HepG2 (cell line): Measurements from ENCODE around the gene OARD1. TPM values are rescaled to one million over a fixed set of nuclear protein-coding genes. Genes with fewer than 3 reads are reported as not detected.

ENCODE experiments used
- CHD4 ChIP-seq: fragments of 200-600 bp; sonication (generic); IDR thresholded peaks from 2 replicates; pipeline ENCODE4 v1.7.0; 2017; ENCODE audit warnings: mild to moderate bottlenecking, low read length, borderline replicate concordance
- HNRNPK ChIP-seq: fragments of 200-400 bp; formaldehyde crosslinking; IDR thresholded peaks from 2 replicates; pipeline ENCODE4 v1.6.1; 2018; ENCODE audit warnings: low read length, low read depth, moderate library complexity, mild to moderate bottlenecking; ENCODE audit not compliant: poor library complexity, severe bottlenecking
- HNRNPL ChIP-seq: fragments of 200-400 bp; formaldehyde crosslinking; IDR thresholded peaks from 2 replicates; pipeline ENCODE4 v1.6.1; 2017; ENCODE audit warnings: mild to moderate bottlenecking, low read depth, low read length
- PITX1 ChIP-seq: sonication (generic); formaldehyde crosslinking; IDR thresholded peaks from 2 replicates; pipeline ENCODE4 v1.5.1; 2020; ENCODE audit warnings: mild to moderate bottlenecking, missing genetic modification reagents
- SOX13 ChIP-seq, 3 experiments: fragments of 450-650 bp in 1 of 3; sonication (generic) in 1 of 3; formaldehyde crosslinking in 1 of 3; IDR thresholded peaks in 2 of 3; conservative IDR thresholded peaks in 1 of 3; 2 replicates each; pipeline versions ENCODE4 v1.5.0 to v1.6.1; 2016 to 2020; ENCODE audit warnings: antibody characterized with exemption in 1 of 3, mild to moderate bottlenecking in 1 of 3, missing compliant biosample characterization in 1 of 3, missing genetic modification reagents in 1 of 3, moderate library complexity in 1 of 3
- TARDBP ChIP-seq: sonication (generic); formaldehyde crosslinking; IDR thresholded peaks from 2 replicates; pipeline ENCODE4 v1.8.0; 2022; ENCODE audit warnings: mild to moderate bottlenecking, missing genetic modification reagents
- ZFY ChIP-seq: sonication (generic); formaldehyde crosslinking; IDR thresholded peaks from 2 replicates; pipeline ENCODE4 v1.4.0; 2020; ENCODE audit warnings: missing genetic modification reagents
- ZMYM4 ChIP-seq: sonication (generic); formaldehyde crosslinking; IDR thresholded peaks from 2 replicates; pipeline ENCODE4 v1.8.1; 2023; ENCODE audit warnings: mild to moderate bottlenecking, missing genetic modification reagents
- ZNF121 ChIP-seq: sonication (generic); formaldehyde crosslinking; IDR thresholded peaks from 2 replicates; pipeline ENCODE4 v1.5.0; 2020; ENCODE audit warnings: mild to moderate bottlenecking, missing genetic modification reagents
- ZNF772 ChIP-seq: sonication (generic); formaldehyde crosslinking; IDR thresholded peaks from 2 replicates; pipeline ENCODE4 v1.5.0; 2020; ENCODE audit warnings: mild to moderate bottlenecking, missing genetic modification reagents
- ZNF792 ChIP-seq: IDR thresholded peaks from 2 replicates; pipeline ENCODE4 v1.6.1; 2016
- ZSCAN20 ChIP-seq: sonication (generic); formaldehyde crosslinking; IDR thresholded peaks from 2 replicates; pipeline ENCODE4 v1.4.0; 2020; ENCODE audit warnings: missing genetic modification reagents, mild to moderate bottlenecking, borderline replicate concordance
- ZSCAN25 ChIP-seq: sonication (generic); formaldehyde crosslinking; IDR thresholded peaks from 2 replicates; pipeline ENCODE4 v1.8.0; 2022; ENCODE audit warnings: mild to moderate bottlenecking, missing genetic modification reagents
- polyA plus RNA-seq, 8 experiments: library from polyadenylated mRNA; depleted of rRNA in 3 of 8; stranded (reverse) in 7 of 8; unstranded in 1 of 8; fragments of >200 nt; fragmentation: Illumina TruSeq in 4 of 8; extraction: Trizol in 4 of 8; gene quantifications; 2 replicates each; pipeline versions ENCODE4 v1.2.1 to v1.2.3, GENCODE V29; 2011 to 2016; ENCODE audit warnings: low read depth in 4 of 8, missing spikeins in 1 of 8, mixed read lengths in 1 of 8; ENCODE audit not compliant: insufficient read depth in 1 of 8
- total RNA-seq, 5 experiments: library from RNA; depleted of rRNA; stranded (reverse); fragments of >200 nt; fragmentation: Illumina TruSeq; extraction: Trizol; gene quantifications; 2 replicates each; pipeline ENCODE4 v1.2.3, GENCODE V29; 2016; ENCODE audit warnings: low read depth in 1 of 5
- TF ChIP-seq, protein P1 (sequence below): sonication (generic); formaldehyde crosslinking; IDR thresholded peaks from 2 replicates; pipeline ENCODE4 v1.4.0; 2020; ENCODE audit warnings: missing genetic modification reagents, borderline replicate concordance
- TF ChIP-seq, protein P2 (sequence below), 2 experiments: sonication (generic) in 1 of 2; formaldehyde crosslinking in 1 of 2; IDR thresholded peaks; 2 replicates each; pipeline versions ENCODE4 v1.4.0 to v1.6.1; 2018 to 2020; ENCODE audit warnings: missing genetic modification reagents in 2 of 2, borderline replicate concordance in 1 of 2, low read depth in 1 of 2, mild to moderate bottlenecking in 1 of 2, missing biosample characterization in 1 of 2
- TF ChIP-seq, protein P3 (sequence below): sonication (generic); formaldehyde crosslinking; IDR thresholded peaks from 2 replicates; pipeline ENCODE4 v1.4.0; 2020; ENCODE audit warnings: missing genetic modification reagents; ENCODE audit errors: not compliant biosample characterization
- TF ChIP-seq, protein P4 (sequence below): sonication (generic); formaldehyde crosslinking; IDR thresholded peaks from 2 replicates; pipeline ENCODE4 v1.9.0; 2022; ENCODE audit warnings: missing genetic modification reagents, mild to moderate bottlenecking, borderline replicate concordance

Gene OARD1
- total and polyA plus RNA-seq, 2 of the 13 experiments (the other 11 are each of a cell fraction or from before 2014, with no cell fraction given), result 18.4 to 49.0 TPM

DNA sequence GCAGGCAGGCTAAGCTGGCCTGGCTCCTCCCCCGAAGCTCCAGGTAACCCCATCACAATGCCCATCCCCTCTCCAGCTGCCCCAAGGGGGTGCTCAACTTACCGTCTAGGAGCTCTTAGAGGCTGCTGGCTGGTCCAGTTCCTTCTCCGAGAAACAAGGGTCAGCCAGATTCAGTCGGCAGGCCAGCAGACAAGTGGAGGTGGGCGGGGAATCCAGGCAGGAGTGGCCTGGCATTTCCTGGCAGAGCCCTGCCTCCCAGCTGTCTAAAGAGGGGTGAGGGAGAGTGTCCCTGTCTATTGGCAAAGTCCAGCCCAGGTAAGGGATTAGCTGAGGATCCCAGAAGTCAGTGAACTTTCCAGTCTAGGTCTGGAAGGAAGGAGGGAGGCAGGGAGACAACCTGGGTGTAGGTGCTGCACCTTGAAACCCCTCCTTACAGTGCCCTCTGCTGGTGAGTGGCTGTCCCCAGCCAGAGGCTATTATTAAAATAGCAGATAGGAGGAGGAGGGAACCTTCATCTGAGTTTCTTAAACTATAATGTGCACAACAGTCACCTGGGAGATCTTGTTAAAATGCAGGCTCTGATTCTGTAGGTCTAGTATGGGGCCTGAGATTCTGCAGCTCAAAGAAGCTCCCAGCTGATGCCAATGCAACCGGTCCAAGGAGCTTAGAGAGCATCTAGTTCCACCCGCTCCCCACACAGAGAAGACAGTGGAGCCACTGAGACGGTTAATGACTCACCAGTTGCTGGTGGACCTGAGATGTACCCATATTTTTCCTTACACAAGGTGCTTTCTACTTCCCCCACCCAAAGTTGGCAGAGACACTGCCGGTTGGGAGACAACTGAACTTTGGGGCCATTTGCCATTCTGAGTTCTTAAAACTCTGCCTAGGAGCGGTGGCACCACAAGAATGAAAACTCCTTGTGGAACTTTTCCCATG, 32.8 kb downstream of the OARD1 start, which contains the start of gene UNC5CL (continued):
- TF ChIP-seq, protein P1, sequence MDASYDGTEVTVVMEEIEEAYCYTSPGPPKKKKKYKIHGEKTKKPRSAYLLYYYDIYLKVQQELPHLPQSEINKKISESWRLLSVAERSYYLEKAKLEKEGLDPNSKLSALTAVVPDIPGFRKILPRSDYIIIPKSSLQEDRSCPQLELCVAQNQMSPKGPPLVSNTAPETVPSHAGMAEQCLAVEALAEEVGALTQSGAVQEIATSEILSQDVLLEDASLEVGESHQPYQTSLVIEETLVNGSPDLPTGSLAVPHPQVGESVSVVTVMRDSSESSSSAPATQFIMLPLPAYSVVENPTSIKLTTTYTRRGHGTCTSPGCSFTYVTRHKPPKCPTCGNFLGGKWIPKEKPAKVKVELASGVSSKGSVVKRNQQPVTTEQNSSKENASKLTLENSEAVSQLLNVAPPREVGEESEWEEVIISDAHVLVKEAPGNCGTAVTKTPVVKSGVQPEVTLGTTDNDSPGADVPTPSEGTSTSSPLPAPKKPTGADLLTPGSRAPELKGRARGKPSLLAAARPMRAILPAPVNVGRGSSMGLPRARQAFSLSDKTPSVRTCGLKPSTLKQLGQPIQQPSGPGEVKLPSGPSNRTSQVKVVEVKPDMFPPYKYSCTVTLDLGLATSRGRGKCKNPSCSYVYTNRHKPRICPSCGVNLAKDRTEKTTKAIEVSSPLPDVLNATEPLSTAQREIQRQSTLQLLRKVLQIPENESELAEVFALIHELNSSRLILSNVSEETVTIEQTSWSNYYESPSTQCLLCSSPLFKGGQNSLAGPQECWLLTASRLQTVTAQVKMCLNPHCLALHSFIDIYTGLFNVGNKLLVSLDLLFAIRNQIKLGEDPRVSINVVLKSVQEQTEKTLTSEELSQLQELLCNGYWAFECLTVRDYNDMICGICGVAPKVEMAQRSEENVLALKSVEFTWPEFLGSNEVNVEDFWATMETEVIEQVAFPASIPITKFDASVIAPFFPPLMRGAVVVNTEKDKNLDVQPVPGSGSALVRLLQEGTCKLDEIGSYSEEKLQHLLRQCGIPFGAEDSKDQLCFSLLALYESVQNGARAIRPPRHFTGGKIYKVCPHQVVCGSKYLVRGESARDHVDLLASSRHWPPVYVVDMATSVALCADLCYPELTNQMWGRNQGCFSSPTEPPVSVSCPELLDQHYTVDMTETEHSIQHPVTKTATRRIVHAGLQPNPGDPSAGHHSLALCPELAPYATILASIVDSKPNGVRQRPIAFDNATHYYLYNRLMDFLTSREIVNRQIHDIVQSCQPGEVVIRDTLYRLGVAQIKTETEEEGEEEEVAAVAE, result peak; percentile 2; the same call in 1 of the 2 replicates
- TF ChIP-seq, protein P2, sequence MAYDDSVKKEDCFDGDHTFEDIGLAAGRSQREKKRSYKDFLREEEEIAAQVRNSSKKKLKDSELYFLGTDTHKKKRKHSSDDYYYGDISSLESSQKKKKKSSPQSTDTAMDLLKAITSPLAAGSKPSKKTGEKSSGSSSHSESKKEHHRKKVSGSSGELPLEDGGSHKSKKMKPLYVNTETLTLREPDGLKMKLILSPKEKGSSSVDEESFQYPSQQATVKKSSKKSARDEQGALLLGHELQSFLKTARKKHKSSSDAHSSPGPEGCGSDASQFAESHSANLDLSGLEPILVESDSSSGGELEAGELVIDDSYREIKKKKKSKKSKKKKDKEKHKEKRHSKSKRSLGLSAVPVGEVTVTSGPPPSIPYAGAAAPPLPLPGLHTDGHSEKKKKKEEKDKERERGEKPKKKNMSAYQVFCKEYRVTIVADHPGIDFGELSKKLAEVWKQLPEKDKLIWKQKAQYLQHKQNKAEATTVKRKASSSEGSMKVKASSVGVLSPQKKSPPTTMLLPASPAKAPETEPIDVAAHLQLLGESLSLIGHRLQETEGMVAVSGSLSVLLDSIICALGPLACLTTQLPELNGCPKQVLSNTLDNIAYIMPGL (CRISPR knock-in tag; IDR thresholded peaks at IDR 0.05; ENCODE audit: borderline replicate concordance in 1 of 2, low read depth in 1 of 2), result peak in 1 of 2 experiments; percentile 6; a peak in 1 of 4 replicates
- TF ChIP-seq TARDBP (peak; percentile 63; the same call in 1 of the 2 replicates), HNRNPK (no peak), ZSCAN25 (CRISPR knock-in tag) (0 out of 2 replicates have a peak, but pooled peaks have one; percentile 22), ZFY (CRISPR knock-in tag) (0 out of 2 replicates have a peak, but pooled peaks have one; percentile 6), ZNF792 (0 out of 2 replicates have a peak, but pooled peaks have one; percentile 12), ZMYM4 (CRISPR knock-in tag) (0 out of 2 replicates have a peak, but pooled peaks have one; percentile 28), ZNF772 (CRISPR knock-in tag) (peak; percentile 63; the same call in 1 of the 2 replicates), HNRNPL (0 out of 2 replicates have a peak, but pooled peaks have one; percentile 43), ZSCAN20 (CRISPR knock-in tag) (no peak), ZNF121 (CRISPR knock-in tag) (no peak), SOX13 (IDR thresholded peaks at IDR 0.05) (0 out of 2 replicates have a peak, but pooled peaks have one; percentile 21), SOX13 (CRISPR knock-in tag; conservative IDR thresholded peaks at IDR 0.05 in 1 of 2, IDR thresholded peaks at IDR 0.05 in 1 of 2) (no peak), PITX1 (peak; percentile 30; the same call in 1 of the 2 replicates), CHD4 (0 out of 2 replicates have a peak, but pooled peaks have one; percentile 27)
- TF ChIP-seq, protein P3, sequence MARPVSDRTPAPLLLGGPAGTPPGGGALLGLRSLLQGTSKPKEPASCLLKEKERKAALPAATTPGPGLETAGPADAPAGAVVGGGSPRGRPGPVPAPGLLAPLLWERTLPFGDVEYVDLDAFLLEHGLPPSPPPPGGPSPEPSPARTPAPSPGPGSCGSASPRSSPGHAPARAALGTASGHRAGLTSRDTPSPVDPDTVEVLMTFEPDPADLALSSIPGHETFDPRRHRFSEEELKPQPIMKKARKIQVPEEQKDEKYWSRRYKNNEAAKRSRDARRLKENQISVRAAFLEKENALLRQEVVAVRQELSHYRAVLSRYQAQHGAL (CRISPR knock-in tag), result no peak
- TF ChIP-seq, protein P4, sequence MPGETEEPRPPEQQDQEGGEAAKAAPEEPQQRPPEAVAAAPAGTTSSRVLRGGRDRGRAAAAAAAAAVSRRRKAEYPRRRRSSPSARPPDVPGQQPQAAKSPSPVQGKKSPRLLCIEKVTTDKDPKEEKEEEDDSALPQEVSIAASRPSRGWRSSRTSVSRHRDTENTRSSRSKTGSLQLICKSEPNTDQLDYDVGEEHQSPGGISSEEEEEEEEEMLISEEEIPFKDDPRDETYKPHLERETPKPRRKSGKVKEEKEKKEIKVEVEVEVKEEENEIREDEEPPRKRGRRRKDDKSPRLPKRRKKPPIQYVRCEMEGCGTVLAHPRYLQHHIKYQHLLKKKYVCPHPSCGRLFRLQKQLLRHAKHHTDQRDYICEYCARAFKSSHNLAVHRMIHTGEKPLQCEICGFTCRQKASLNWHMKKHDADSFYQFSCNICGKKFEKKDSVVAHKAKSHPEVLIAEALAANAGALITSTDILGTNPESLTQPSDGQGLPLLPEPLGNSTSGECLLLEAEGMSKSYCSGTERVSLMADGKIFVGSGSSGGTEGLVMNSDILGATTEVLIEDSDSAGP (CRISPR knock-in tag), result peak; percentile 50; the same call in 1 of the 2 replicates
